ENCODE results near the gene UBTD2.
"Not testable (repeated sequence)": the region's sequence is repeated elsewhere in the genome, so short reads cannot be mapped to it uniquely, and the experiment has no call there.

UBTD2 gene

GRCh38 chr5:172252501-172252900 is 31.1 kb downstream of the UBTD2 start:
- FAIRE-seq: no peak
- DNase-seq (ENCODE audit: insufficient read length, low spot score): no peak

- DNase-seq (ENCODE audit: insufficient read length, low spot score) (no peak), FAIRE-seq (no peak)
These were observed 32.1 kb downstream of the UBTD2 start for GRCh38 chr5:172251419-172251818.

- DNase-seq (ENCODE audit: insufficient read length, low spot score) (no peak), FAIRE-seq (no peak)
These were observed 34.9 kb downstream of the UBTD2 start for GRCh38 chr5:172248637-172249036.

GRCh38 chr5:172245703-172246125 is 37.9 kb downstream of the UBTD2 start:
- FAIRE-seq (no peak), DNase-seq (ENCODE audit: insufficient read length, low spot score) (no peak)

- no peak for DNase-seq (ENCODE audit: insufficient read length, low spot score)
- no peak for FAIRE-seq
These were observed 38.5 kb downstream of the UBTD2 start for GRCh38 chr5:172245046-172245445.

- FAIRE-seq (no peak), DNase-seq (ENCODE audit: insufficient read length, low spot score) (no peak)
These were observed 40.3 kb downstream of the UBTD2 start for GRCh38 chr5:172243302-172243701.

GRCh38 chr5:172238334-172238733 is 45.2 kb downstream of the UBTD2 start:
- DNase-seq (ENCODE audit: insufficient read length, low spot score) (no peak), FAIRE-seq (no peak)

- DNase-seq (ENCODE audit: insufficient read length, low spot score) (no peak), FAIRE-seq (no peak)
These were observed 47.5 kb downstream of the UBTD2 start for GRCh38 chr5:172235827-172236736.

GRCh38 chr5:172235132-172235780 is 48.3 kb downstream of the UBTD2 start:
- DNase-seq (ENCODE audit: insufficient read length, low spot score) (no peak), FAIRE-seq (no peak)

GRCh38 chr5:172234031-172234430 is 49.5 kb downstream of the UBTD2 start:
- no peak for FAIRE-seq
- no peak for DNase-seq (ENCODE audit: insufficient read length, low spot score)

- DNase-seq (ENCODE audit: insufficient read length, low spot score): no peak
- no peak for FAIRE-seq
These were observed 53.7 kb downstream of the UBTD2 start for GRCh38 chr5:172229904-172230303.

- DNase-seq (ENCODE audit: insufficient read length, low spot score): no peak
- no peak for FAIRE-seq
These were observed 58.6 kb downstream of the UBTD2 start for GRCh38 chr5:172224996-172225395.

- no peak for FAIRE-seq
These were observed 59.4 kb downstream of the UBTD2 start for GRCh38 chr5:172223901-172224873.

GRCh38 chr5:172219296-172219695 is 64.3 kb downstream of the UBTD2 start:
- no peak for DNase-seq (ENCODE audit: insufficient read length, low spot score)
- no peak for FAIRE-seq

More at GRCh38 chr5:172223901-172224873, 59.4 kb downstream of the UBTD2 start:
- no peak for DNase-seq (ENCODE audit: insufficient read length, low spot score)

- DNase-seq (ENCODE audit: insufficient read length, low spot score): no peak
These were observed 67.2 kb downstream of the UBTD2 start for GRCh38 chr5:172216345-172216744.

GRCh38 chr5:172213126-172213525 is 70.4 kb downstream of the UBTD2 start:
- FAIRE-seq (no peak), DNase-seq (ENCODE audit: insufficient read length, low spot score) (no peak)

More at GRCh38 chr5:172216345-172216744, 67.2 kb downstream of the UBTD2 start:
- no peak for FAIRE-seq

GRCh38 chr5:172211676-172212075 is 71.9 kb downstream of the UBTD2 start:
- DNase-seq (ENCODE audit: insufficient read length, low spot score): no peak
- FAIRE-seq: no peak

GRCh38 chr5:172209714-172210113 is 73.8 kb downstream of the UBTD2 start:
- no peak for DNase-seq (ENCODE audit: insufficient read length, low spot score)
- no peak for FAIRE-seq

GRCh38 chr5:172207511-172207910 is 76.1 kb downstream of the UBTD2 start:
- FAIRE-seq (no peak), DNase-seq (ENCODE audit: insufficient read length, low spot score) (no peak)

- DNase-seq (ENCODE audit: insufficient read length, low spot score); FAIRE-seq: not testable (repeated sequence)
These were observed 77.6 kb downstream of the UBTD2 start for GRCh38 chr5:172205984-172206383.

- FAIRE-seq (no peak), DNase-seq (ENCODE audit: insufficient read length, low spot score) (no peak)
These were observed 83.1 kb downstream of the UBTD2 start for GRCh38 chr5:172200476-172200875.

Measured in HTR-8/SVneo (cell line).